GM18909 (cell line): ENCODE measurements around the gene NADK2.
A peak's percentile ranks its signal among the peaks of the same experiment; 100 is the strongest.
"Not testable (repeated sequence)": the region's sequence is repeated elsewhere in the genome, so short reads cannot be mapped to it uniquely, and the experiment has no call there.

ENCODE experiments used
- ATAC-seq: cut with Tn5 transposase; IDR thresholded peaks from one replicate; pipeline ENCODE4 v1.9.1; 2021; ENCODE audit warnings: mild to moderate bottlenecking; ENCODE audit not compliant: unreplicated experiment, poor library complexity

The NADK2 gene, protein sequence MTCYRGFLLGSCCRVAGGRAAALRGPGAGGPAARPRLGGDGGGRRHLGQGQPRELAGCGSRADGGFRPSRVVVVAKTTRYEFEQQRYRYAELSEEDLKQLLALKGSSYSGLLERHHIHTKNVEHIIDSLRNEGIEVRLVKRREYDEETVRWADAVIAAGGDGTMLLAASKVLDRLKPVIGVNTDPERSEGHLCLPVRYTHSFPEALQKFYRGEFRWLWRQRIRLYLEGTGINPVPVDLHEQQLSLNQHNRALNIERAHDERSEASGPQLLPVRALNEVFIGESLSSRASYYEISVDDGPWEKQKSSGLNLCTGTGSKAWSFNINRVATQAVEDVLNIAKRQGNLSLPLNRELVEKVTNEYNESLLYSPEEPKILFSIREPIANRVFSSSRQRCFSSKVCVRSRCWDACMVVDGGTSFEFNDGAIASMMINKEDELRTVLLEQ

DNA sequence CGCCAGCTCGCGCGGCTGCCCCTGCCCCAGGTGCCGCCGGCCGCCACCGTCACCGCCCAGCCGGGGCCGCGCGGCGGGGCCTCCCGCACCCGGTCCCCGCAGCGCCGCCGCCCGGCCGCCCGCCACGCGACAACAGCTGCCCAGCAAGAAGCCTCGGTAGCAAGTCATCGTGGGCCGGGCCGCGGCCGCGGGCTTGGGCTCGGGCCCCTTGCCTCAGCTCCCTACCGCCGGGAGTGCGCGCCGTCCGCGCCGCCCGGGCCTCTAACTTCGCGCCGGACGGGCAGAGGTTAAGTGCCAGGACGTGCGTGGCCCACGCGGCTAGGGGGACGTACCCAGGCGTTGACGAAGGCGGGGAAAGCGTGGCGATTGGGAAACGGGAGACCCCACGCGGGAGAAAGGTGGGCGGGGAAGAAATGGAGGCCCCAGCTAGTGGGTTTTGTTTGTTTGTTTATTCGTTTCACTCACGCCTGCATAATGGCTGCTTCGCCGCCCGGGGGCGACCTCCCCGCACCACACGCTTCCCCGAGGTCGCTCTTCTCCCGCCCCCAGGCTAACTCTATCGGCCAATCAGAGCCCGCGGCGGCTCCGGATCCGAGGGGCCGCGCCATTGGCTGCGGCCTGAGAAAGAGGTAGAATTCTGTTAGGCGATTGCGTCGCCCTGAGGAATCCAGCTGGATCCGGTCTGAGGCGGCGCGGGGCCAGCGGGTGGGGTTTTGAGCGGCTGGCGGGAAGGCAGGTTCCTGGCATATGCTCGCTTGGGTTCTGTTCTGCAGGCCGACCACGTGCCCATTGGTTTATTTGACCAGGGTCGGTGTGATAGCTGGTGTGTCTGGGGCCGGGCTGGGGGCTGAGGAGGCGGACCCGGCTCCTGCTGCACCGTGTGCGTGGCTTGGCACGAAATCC, at the start of gene NADK2:
Gene NADK2, minus strand, starts transcription at position 295 of the 903 bp plus-strand sequence. Its CDS starts 127 bp downstream, at position 168.
- ATAC-seq = peak; percentile 93

DNA sequence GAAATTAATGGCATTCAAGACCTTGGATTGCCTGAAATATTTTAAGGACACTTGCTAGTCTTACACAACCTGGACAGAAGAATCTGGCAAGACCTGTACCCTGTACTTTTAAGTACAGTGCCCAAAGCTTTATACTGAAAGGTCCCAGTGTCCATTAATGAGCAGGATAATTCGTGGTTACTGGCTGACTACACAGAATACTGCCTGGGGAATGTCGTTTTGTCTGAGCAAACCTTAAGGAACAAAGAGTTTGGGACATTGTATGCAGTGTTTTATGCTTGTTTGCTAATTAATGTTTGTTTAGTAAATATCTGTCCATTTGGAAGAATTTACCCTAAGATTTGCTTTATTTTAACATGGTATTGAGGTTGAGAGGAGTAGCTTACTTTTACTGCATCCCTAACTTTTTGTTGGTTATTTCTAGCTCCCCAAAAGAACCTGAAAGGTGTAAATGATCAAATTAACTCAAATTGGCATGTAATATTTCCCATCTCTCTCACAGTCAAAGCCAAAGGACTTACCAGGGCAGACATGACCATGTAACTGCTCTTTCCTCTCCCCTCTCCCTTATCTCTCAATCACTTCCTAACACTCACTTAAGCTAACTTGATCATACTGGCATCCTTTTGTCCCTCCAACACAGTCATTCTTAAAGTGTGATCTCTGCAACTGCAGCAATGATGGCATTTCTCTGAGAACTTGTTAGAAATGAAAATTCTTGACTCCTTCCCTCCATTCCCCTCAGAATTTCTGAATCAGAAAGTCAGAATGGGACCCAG, 44.3 kb upstream of the NADK2 start:
- ATAC-seq = no peak

DNA sequence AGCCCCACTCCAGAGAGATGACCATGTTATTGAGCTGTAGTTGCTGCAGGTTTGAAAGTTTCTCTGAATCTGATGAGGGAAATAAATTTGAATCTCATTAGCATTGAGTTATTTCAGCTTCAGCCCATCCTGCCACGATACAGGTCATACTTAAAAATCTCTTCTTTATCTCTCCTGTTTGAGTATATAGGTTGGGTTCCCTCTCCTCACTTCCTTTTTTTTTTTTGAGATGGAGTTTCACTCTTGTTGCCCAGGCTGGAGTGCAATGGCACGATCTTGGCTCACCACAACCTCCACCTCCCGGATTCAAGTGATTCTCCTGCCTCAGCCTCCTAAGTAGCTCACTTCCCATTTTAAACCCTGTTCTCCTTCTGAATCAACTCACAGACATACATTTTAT, 42.0 kb upstream of the NADK2 start:
- ATAC-seq = not testable (repeated sequence)

DNA sequence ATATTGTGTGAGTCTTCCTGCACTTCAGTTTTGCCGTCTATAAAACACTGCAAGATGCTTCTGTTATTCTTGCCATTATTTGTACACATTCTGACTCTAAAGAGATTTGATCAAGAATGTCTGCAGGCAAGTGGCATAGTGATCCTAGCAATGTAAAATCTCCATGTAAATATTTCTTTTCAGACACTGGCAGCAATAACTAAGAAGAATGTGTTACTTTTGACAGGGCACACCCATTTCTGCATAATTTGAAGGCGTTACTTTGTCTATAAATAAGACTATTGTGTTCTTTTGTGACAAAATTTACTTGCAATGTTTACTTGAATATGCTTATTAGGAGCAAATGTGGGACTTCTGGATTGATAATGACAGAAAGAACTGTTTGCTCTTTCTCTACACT, 39.9 kb upstream of the NADK2 start:
- no peak for ATAC-seq

DNA sequence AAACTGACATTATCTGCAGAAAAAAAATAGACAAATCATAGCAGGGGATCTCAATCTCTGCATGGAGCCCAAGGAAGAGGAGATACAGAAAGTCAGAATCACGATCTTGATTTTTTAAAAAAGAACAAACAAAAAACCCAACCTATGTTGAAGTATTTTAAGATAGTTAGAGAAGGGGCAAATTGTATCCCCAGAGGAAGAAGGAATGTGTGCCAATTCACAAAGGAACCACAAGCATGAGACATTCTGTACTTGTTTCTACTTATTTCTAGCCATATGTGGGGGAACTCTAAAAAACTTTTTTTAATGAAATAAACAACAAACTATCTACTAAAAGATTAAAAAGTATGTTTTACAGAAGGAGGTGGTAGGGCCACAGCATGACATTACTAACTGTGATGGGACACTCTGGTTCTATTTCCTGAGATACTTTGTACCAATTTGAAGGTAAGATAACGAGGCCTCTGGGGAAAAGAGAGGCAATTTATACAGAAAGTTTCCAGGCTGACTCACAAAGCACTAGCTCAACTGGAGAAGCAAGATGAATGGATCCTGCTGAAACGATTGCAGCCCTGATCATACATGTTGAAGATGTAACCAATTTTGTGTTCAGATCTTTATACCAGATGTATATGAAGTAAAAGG, 37.5 kb upstream of the NADK2 start:
- no peak for ATAC-seq

DNA sequence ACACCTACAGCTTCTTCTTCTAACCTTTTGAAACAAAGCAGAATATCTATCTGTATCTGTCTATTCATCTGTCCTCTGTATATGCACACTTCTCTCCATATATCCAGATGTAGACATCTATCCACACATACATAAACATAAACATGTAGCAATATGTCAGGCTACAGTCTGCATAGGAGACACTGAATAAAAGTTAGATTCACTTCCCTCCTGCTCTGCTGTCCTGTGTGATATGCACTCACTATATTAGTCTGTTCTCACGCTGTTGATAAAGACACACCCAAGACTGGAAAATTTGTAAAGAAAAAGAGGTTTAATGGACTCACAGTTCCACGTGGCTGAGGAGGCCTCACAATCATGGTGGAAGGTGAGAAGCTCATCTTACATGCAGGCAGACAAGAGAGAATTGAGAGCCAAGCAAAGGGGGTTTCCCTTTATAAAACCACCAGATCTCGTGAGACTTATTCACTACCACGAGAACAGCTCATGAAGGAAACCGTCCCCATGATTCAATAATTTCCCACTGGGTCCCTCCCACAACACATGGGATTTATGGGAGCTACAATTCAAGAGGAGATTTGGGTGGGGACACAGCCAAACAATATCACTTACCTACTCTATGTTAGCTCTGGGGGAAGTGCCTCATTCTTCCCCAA, 35.9 kb upstream of the NADK2 start:
- no peak for ATAC-seq

DNA sequence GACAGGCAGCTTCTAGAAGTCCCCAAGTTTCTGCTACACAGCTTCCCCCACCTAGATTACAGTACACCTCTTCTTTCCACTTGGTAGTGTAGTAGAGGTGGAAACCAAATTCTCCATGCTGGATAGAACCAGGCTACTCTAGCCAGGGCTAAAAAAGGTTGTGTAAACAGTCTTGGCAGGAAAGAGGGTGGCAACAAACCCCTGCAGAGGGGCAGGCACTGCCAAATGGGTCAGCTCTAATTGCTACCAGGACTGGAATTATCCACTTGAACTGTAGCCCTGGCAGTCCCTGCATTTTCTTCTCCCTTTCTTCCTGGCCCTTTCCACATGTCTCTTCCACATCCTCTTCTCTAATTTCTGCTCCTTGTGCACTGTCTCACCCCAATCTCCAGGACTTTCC, 35.1 kb upstream of the NADK2 start:
- ATAC-seq = no peak

DNA sequence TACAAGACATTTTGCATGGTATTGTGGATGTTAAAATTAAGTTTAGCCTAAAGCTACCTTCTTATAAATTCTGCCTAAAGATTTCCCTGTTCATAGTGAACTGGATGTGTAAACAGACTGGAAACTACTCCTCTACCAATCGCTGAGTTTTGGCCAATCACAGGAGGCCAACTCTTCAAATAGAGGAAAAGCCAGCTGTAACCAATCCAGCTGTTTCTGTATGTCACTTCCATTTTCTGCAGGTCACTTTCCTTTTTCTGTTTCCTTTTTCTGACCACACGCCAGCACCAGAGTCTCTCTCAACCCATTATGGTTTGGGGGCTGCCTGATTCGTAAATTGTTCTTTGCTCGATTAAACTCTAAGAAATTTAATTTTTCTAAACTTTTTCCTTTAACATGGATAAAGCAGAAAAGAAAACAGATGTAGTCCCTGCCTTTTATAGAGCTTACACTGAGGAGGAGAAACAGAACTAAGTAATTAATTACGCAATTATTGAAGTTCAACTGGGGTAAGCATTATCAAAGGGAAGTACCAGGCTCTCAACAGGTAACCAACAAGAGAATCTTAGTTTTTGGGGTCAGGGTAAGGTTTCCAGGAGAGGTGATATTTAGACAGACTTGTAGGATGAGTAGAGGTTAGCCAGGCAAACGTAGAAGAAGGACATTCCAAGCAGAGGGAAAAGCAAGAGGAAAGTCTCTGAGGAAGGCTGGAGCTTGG, 32.2 kb upstream of the NADK2 start:
- ATAC-seq = no peak

DNA sequence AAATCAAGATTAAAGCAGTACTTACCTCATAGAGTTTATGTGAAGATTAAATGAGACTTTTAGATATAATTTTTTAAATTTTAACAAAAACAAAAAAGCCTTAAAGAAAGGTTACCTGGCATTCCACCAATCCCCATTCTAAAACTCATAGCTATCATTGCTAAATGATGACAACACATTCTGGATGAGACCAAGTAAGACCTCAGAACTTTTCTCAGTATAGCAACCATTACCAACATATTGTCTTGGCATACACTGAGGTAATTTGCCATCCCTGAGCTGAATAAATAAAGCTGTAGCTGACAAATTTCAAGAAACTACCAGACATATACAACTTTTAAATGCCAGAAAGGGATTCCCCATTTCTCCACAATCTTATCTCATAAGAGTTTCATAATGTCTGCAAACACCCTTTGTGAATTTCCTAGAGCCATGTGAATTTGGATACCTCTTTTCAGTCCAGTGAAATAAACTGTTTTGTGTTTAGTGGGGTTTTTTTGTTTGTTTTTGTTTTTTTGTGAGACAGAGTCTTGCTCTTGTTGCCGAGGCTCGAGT, 30.5 kb upstream of the NADK2 start:
- ATAC-seq = no peak

DNA sequence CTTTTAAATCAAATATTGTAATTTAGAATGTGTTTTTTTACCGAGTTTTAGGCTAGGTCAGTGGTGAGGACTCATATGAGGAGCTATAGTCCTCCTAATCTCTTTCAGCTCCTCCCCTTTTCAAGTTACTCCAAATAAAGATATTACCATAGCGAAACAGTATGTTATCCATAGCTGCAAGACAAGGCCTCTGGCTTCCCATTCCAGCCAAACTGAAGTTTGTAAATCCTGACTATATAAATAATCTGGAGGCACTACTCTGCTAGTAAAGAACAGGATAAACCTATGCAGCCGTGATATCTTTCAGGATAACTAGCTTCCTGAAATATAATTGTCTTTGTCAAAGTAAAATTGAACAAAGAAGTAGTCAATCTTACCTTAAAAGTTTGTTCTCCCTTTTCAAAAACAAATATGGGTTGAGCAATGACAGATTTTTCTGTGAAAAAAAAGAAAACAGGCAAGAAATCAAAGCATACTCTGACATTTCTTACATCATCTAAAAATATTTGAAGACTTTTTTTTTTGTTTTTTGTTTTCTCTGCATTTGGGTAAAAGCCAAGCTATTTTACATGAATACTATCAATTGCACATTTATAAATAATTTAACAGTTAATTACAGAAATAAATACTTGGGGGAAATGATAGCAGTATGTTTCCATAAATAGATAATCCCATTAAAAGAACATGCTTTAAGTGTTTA, 29.3 kb upstream of the NADK2 start:
- ATAC-seq = no peak

DNA sequence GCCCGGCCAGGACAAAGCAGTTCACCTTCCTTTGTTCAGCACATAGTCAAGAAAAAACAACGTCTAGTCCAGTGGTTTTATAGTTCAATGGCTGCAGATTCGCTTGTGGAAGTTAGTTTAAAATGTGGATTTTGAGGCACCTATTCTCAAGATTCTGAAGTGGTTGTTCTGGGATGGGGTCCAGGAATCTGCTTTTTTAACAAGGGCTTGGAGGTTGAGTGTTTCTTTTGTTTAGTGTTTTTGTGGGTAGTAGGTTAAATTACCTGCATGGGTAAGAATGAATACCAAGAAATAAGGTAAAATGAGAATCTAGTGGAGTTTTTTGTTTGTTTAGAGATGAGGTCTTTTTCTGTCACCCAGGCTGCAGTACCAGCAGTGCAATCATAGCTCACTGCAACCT, 28.4 kb upstream of the NADK2 start:
- no peak for ATAC-seq

DNA sequence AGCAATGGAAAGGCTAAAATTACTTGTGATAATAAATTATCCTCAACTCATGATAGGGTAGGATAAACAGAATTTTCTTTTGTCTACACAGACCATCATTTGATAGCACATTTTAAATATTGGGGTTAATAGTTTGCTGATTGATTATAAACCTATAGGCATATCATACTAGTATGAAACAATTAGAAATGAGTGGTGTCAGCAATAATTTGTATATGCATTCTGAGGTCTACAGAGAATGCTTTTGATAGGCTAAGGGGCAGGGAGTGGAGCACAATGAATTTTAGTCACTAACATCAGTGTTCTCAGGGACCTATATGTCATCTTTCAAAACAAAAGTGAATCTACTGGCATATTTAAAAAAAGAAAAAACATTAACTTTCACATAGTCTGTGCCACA, 27.8 kb upstream of the NADK2 start:
- ATAC-seq = no peak

DNA sequence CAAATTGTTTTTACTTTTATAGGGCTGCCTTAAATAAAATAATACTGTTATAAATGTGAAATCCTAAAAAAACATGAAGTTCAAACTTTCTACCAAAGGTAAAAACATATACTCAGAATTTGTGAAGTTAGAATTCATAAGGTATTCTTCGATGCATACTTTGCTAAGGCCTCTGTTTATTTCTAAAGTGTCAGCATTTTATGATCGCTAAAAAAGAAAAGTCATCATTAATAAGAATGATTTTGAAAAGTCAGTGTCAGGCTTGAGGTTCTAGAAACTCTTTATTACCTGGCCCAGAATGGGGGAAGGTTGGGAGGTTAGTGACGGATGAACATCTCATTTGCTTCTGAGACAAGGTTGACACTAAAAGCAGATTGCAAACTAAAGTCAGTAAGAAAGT, 26.2 kb upstream of the NADK2 start:
- ATAC-seq = no peak

DNA sequence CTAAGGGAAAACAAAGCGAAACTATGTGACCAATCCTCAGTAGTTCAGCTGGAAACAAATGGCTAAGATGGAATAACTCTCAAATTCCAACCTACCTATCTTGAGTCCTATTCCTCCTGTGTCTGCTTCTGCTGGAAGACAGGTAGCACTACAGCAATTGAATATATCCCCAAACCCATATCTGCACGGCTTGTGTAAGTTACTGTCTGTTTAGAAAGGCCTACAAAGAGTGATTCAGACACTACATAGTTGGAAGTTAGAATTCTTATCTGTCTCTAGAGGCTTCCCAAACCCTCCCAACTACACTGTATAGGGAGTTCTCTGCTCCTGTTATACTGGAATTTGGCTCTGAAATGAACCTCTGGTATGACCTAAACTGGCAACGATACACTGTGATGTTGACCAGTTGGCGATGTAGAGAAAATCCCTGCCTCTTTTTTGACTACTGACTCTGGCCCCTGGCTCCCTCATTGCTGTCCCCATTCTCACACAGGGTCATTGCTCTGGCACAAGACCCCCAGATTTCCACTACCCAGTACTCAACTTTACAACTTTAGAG, 22.6 kb upstream of the NADK2 start:
- ATAC-seq = no peak

DNA sequence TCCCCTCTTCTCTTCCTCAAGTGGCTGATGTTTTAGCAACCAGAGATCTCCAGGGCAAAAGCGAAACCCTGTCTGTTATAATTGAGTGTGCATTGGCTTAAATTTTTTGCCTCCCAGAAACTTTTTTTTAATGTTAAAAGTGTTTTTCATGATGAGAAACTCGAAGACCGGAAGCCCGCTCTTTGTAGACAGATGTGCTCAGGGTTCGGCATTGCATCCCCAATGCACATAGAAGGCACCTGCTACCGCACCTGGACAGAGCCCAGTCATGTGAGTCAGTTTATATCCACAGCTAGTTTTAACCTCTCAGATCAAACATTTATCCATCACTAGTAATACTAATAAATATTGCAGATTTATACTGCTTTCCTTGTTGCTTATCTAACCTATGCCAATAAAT, 19.5 kb upstream of the NADK2 start:
- ATAC-seq = no peak

DNA sequence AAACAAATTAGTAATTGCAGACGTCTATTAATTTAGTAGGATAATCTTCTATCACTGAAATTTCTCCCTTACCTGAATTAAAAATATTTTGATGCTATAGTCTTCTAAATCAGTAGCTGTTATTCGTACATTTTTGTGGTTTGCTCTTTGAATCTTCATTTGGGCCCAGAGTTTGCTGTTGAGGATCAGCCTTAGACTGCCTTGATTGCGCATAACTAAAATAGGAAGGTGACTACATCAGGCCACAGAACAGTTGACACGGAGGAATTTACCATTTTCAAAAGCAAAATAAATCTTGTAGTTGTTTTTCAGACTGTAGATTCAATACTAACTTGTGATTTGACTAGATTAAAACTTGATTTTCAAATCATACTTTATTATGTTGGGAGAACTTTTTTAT, 11.8 kb upstream of the NADK2 start:
- no peak for ATAC-seq

DNA sequence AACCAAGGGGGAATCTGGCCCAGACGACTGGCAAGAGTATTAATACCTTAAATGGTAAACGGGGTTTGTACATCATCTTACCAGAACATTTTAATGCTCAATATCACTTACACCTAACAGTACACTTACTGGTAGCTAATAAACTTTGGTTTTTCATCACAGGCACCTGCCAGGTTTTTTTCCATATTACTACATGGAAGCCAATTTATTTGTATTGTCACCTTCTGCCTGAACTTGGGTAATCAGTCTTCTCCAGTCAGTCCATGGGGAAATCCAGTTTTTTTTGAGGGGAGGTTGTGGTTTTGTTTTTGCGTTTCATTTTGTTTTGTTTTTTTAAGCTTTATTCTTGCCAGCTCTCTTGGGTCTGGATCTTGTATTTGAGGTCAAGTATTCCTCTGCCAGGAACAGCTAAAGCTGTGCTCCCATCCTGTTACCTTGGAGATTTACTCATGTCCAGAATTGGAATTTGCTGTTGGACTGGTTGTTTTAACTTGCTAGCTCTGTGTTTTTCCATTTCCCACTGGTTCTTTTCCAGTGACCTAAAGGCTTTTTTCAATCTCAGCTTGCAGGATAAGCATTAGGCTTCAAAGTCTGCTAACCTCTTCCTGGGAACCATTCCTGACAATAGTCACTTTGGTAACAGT, 11.1 kb upstream of the NADK2 start:
- no peak for ATAC-seq
